Measurements from ENCODE around the gene ACRBP. TPM values are rescaled to one million over a fixed set of nuclear protein-coding genes. Genes with fewer than 3 reads are reported as not detected.

ACRBP gene
- total and polyA plus RNA-seq, 11 donors, result 0.32 to 7.2 (median 0.74) TPM; not detected in 1

- peak overlapping the region in 11 of 12 donors; percentile 19 to 81 (median 62) for H3K27ac ChIP-seq
- intact Hi-C loops (cut with DNase I), result loop anchor here in 2 of 10 donors (2.0 to 10.0 kb wide), 2 partner anchors 16 to 82 kb away; partner anchors contain the start of genes ING4 (in 1 of the 2) and NOP2 (in 1 of the 2)
- peaks cover 3 to 35% (median 31%) of the 10 kb centered on the region in 9 donors for H3K36me3 ChIP-seq
- H3K4me3 ChIP-seq, result peak overlapping the region; percentile 3 to 65 (median 56)
- H3K9me3 ChIP-seq, result peaks cover 0 to 10% (median 0%) of the 10 kb centered on the region in 12 donors
- ATAC-seq, result peak in 2 of 4 donors; percentile 3 to 6
- no peak for DNase-seq
- peaks cover 0 to 43% (median 2%) of the 10 kb centered on the region in 12 donors for H3K4me1 ChIP-seq
- no peak for TF ChIP-seq POLR2A (IDR thresholded peaks at IDR 0.05)
- TF ChIP-seq CTCF (IDR thresholded peaks at IDR 0.05), result no peak
- no peaks in the 10 kb centered on the region for H3K27me3 ChIP-seq
- 63 to 78% (median 67%) methylated on average over 27 to 28 of the region's 28 CpGs for WGBS, 4 donors
These were observed 753 bp downstream of the ACRBP start for GRCh38 chr12:6646276-6647082.

- H3K4me3 ChIP-seq, result no peak overlapping the region
- 38 to 48% (median 43%) methylated on average over 5 of the region's 5 CpGs for WGBS, 4 donors
- ATAC-seq, result no peak
- H3K4me1 ChIP-seq, result peaks cover 0 to 54% (median 2%) of the 10 kb centered on the region in 12 donors
- H3K9me3 ChIP-seq, result peaks cover 0 to 10% (median 0%) of the 10 kb centered on the region in 12 donors
- peaks cover 0 to 5% (median 0%) of the 10 kb centered on the region in 9 donors for H3K27me3 ChIP-seq
- H3K27ac ChIP-seq, result peak overlapping the region in 6 of 12 donors; percentile 25 to 91 (median 60)
- TF ChIP-seq CTCF (IDR thresholded peaks at IDR 0.05), result peak in 7 of 12 donors; percentile 9 to 49 (median 21)
- no peak for TF ChIP-seq POLR2A (IDR thresholded peaks at IDR 0.05)
- intact Hi-C loops (cut with DNase I), result loop anchor here in 3 of 10 donors (2.0 to 10.0 kb wide), 3 partner anchors 26 to 80 kb away; partner anchors contain the start of gene NOP2 (in 1 of the 3)
- H3K36me3 ChIP-seq, result peaks cover 0 to 19% (median 16%) of the 10 kb centered on the region in 9 donors
- peak in 1 of 5 donors; percentile 32 for DNase-seq
These were observed 2.3 kb downstream of the ACRBP start for GRCh38 chr12:6644903-6645302.

GRCh38 chr12:6644257-6644596 is 3.0 kb downstream of the ACRBP start:
- 60 to 69% (median 66%) methylated on average over 6 of the region's 6 CpGs for WGBS, 4 donors
- ATAC-seq (peak in 3 of 4 donors; percentile 8 to 66 (median 37)), DNase-seq (peak in 1 of 5 donors; percentile 39)
- peaks cover 0 to 61% (median 2%) of the 10 kb centered on the region in 12 donors for H3K4me1 ChIP-seq
- peaks cover 0 to 10% (median 0%) of the 10 kb centered on the region in 12 donors for H3K9me3 ChIP-seq
- H3K36me3 ChIP-seq, result peaks cover 0 to 12% (median 10%) of the 10 kb centered on the region in 9 donors
- H3K4me3 ChIP-seq, result no peak overlapping the region
- no peak for TF ChIP-seq CTCF (IDR thresholded peaks at IDR 0.05)
- TF ChIP-seq POLR2A (IDR thresholded peaks at IDR 0.05), result no peak
- intact Hi-C loops (cut with DNase I), result loop anchor here in 3 of 10 donors (2.0 to 10.0 kb wide), 3 partner anchors 25 to 79 kb away; partner anchors contain the start of gene NOP2 (in 1 of the 3)
- peak overlapping the region in 6 of 12 donors; percentile 25 to 91 (median 60) for H3K27ac ChIP-seq
- H3K27me3 ChIP-seq, result peaks cover 0 to 6% (median 0%) of the 10 kb centered on the region in 9 donors
